ENCODE results near the gene SMAD3. TPM values are rescaled to one million over a fixed set of nuclear protein-coding genes. Genes with fewer than 3 reads are reported as not detected.
A peak's percentile ranks its signal among the peaks of the same experiment; 100 is the strongest.
"Not testable (repeated sequence)": the region's sequence is repeated elsewhere in the genome, so short reads cannot be mapped to it uniquely, and the experiment has no call there.

Gene SMAD3
- total RNA-seq, 3 donors from 2014 or later = 38.5 to 76.3 (median 44.9) TPM

DNA sequence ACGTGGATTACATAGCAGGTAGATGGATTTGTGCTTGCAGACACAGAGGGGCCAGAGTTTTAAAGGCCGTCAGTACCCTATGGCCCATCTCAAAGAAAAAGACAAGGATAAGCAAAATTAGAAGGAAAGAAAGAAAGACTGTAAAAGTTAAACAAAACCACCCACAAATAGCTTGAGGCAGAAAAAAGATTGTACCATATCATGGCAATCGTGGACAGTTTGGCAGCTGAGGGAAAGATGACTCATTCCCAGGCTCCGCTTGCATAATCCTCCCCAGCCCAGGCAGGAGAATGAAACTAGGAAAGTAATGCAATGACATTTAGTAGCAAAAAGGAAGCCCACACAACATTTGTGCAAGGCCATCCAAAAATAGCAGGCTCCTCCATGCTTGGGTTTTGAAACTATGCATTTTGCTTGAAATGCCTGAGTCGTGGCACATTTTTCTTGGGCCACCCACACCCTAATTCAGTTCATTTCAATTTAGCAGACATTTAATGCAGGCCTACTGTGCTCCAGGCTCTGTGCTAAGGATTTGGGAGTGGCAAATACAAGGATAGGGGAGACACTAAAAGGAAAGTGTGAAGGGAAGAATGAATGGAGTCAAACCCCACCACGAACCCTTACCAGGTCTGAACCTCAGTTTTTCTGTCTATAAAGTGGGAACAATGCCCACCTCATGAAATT is 40.9 kb upstream of the SMAD3 start:
- H3K9me3 ChIP-seq = no peaks in the 10 kb centered on the region
- H3K36me3 ChIP-seq (ENCODE audit: low read depth) = no peaks in the 10 kb centered on the region
- DNase-seq (peak; percentile 50 to 76 (median 62)), ATAC-seq (peak; percentile 91)
- intact Hi-C loops (cut with DNase I, micrococcal nuclease) = no loop called here
- peaks cover 16% of the 10 kb centered on the region for H3K4me1 ChIP-seq (ENCODE audit: low read depth)
- no peak for TF ChIP-seq CTCF (IDR thresholded peaks at IDR 0.05)
- no peak overlapping the region for H3K4me3 ChIP-seq

DNA sequence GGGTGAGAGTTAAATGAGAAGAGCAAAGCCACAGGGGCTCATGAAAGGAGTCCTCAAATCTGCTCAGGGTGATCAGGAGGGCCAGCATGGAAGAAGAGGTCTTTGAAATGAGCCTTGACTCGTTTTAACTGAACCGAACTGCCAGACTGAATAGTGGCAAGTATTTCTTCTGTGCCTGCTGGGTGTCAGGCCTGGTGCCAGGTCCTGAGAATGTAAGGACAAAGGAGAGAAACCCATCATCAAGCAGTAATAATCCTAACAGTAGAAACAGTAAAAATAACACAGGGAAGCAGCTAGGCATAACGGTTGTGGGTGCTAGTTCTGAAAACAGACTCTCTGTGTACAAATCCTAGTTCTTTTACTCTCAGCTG is 40.4 kb upstream of the SMAD3 start:
- no peak for ATAC-seq
- no peak for TF ChIP-seq CTCF (IDR thresholded peaks at IDR 0.05)

DNA sequence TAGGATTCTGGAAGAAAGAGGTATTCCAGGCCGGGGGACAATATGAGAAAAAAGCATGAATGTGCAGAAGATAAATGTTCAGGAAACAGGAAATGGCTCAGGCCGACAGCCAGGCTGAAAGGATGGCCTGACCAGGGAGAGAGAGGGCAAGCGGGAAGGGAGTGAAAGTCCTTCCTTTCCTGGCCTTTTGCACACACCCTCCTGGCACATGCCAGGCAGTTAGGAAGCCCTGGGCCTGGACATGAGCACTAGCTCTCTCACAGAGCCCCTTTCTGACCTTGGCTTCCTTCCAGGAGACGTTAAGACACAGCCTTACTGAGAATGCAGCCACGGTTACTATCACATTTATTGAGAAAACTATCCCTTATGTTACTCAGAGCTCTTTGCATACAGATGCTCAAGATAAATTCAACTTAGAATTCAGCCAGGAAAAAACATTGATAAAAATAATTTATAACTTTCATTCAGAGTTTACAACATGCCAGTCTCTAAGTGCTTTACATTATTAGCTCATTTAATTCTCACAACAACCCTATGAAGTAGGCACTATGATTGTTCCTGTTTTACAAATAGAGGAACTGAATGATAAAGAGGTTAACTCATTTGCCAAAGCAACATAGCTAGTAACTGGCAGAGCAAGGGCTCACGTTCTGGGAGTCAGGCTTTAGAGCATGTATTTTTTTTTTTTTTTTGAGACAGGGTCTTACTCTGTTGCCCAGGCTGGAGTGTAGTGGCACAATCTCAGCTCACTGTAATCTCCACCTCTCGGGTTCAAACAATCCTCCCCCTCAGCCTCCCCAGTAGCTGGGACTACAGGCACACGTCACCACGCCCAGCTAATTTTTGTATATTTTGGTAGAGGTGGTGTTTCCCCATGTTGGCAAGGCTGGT is 39.4 kb upstream of the SMAD3 start:
- TF ChIP-seq CTCF (IDR thresholded peaks at IDR 0.05) = no peak
- Histone ChIP-seq H3K9me3 (no peaks in the 10 kb centered on the region), H3K4me1 (ENCODE audit: low read depth) (peaks cover 19% of the 10 kb centered on the region), H3K4me3 (no peak overlapping the region), H3K36me3 (ENCODE audit: low read depth) (no peaks in the 10 kb centered on the region)
- peak; percentile 79 for ATAC-seq
- DNase-seq = peak; percentile 52 to 66 (median 63)
- intact Hi-C loops (cut with DNase I, micrococcal nuclease) = no loop called here

More for the DNA sequence above, 40.4 kb upstream of the SMAD3 start:
- Histone ChIP-seq H3K36me3 (ENCODE audit: low read depth) (no peaks in the 10 kb centered on the region), H3K4me1 (ENCODE audit: low read depth) (peaks cover 17% of the 10 kb centered on the region), H3K9me3 (no peaks in the 10 kb centered on the region), H3K4me3 (no peak overlapping the region)
- intact Hi-C loops (cut with DNase I, micrococcal nuclease) = no loop called here
- DNase-seq = no peak

- Histone ChIP-seq H3K36me3 (ENCODE audit: low read depth) (no peaks in the 10 kb centered on the region), H3K4me3 (no peak overlapping the region), H3K9me3 (no peaks in the 10 kb centered on the region), H3K4me1 (ENCODE audit: low read depth) (peaks cover 19% of the 10 kb centered on the region)
- intact Hi-C loops (cut with DNase I, micrococcal nuclease) = no loop called here
- ATAC-seq = no peak
- no peak for TF ChIP-seq CTCF (IDR thresholded peaks at IDR 0.05)
- no peak for DNase-seq
Observed at GRCh38 chr15:67026610-67026967, 38.8 kb upstream of the SMAD3 start.

DNA sequence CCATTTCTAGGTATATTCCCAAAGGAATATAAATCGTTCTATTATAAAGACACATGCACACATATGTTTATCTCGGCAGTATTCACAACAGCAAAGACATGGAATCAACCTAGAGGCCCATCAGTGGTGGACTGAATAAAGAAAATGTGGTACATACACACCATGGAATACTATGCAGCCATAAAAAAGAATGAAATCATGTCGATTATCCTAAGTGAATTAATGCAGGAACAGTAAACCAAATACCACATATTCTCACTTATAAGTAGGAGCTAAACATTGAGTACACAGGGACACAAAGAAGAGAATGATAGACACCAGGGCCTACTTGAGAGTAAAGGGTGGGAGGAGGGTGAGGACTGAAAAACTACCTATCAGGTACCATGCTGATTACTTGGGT is 37.0 kb upstream of the SMAD3 start:
- intact Hi-C loops (cut with DNase I, micrococcal nuclease); H3K4me3 ChIP-seq; ATAC-seq; H3K9me3 ChIP-seq; H3K36me3 ChIP-seq (ENCODE audit: low read depth); DNase-seq: not testable (repeated sequence)
- peaks cover 19% of the 10 kb centered on the region for H3K4me1 ChIP-seq (ENCODE audit: low read depth)

All from mucosa of descending colon (tissue), 3 donors.